GM19467 (cell line): Measurements from ENCODE around the gene CYP51A1.
"Not testable (repeated sequence)": the region's sequence is repeated elsewhere in the genome, so short reads cannot be mapped to it uniquely, and the experiment has no call there.

Experiments used
- ATAC-seq: cut with Tn5 transposase; IDR thresholded peaks from one replicate; pipeline ENCODE4 v1.9.1; 2021; ENCODE audit warnings: mild to moderate bottlenecking, moderate library complexity; ENCODE audit not compliant: unreplicated experiment

The CYP51A1 gene

GRCh38 chr7:92131764-92132330 lies 2.4 kb downstream of the CYP51A1 start:
- ATAC-seq = no peak

- ATAC-seq = no peak
These were observed 3.2 kb downstream of the CYP51A1 start for GRCh38 chr7:92131093-92131492.

GRCh38 chr7:92121681-92122080 lies 12.6 kb downstream of the CYP51A1 start:
- no peak for ATAC-seq

GRCh38 chr7:92119213-92119759 lies 15.0 kb downstream of the CYP51A1 start:
- ATAC-seq = no peak

- ATAC-seq = no peak
These were observed 17.3 kb downstream of the CYP51A1 start for GRCh38 chr7:92116949-92117348.

- ATAC-seq = no peak
These were observed 18.5 kb downstream of the CYP51A1 start for GRCh38 chr7:92115821-92116220.

- ATAC-seq = no peak
These were observed 23.4 kb downstream of the CYP51A1 start for GRCh38 chr7:92110857-92111256.

GRCh38 chr7:92108821-92109220 lies 25.5 kb downstream of the CYP51A1 start:
- no peak for ATAC-seq

- ATAC-seq = not testable (repeated sequence)
These were observed 31.4 kb downstream of the CYP51A1 start for GRCh38 chr7:92102862-92103261.

GRCh38 chr7:92100534-92100933 lies 33.7 kb downstream of the CYP51A1 start:
- no peak for ATAC-seq

- no peak for ATAC-seq
These were observed 38.9 kb downstream of the CYP51A1 start for GRCh38 chr7:92095380-92095779.

GRCh38 chr7:92092210-92092609 lies 42.1 kb downstream of the CYP51A1 start:
- ATAC-seq = no peak

GRCh38 chr7:92088266-92088665 lies 46.0 kb downstream of the CYP51A1 start:
- no peak for ATAC-seq

GRCh38 chr7:92083922-92084321 lies 50.4 kb downstream of the CYP51A1 start:
- ATAC-seq = not testable (repeated sequence)

GRCh38 chr7:92076509-92076908 lies 57.8 kb downstream of the CYP51A1 start:
- ATAC-seq = no peak

GRCh38 chr7:92075455-92076158 lies 58.7 kb downstream of the CYP51A1 start:
- ATAC-seq = peak; percentile 91

- no peak for ATAC-seq
These were observed 61.6 kb downstream of the CYP51A1 start for GRCh38 chr7:92072708-92073107.

GRCh38 chr7:92072121-92072520 lies 62.2 kb downstream of the CYP51A1 start:
- no peak for ATAC-seq

- no peak for ATAC-seq
These were observed 63.2 kb downstream of the CYP51A1 start for GRCh38 chr7:92071032-92071431.

- no peak for ATAC-seq
These were observed 69.7 kb downstream of the CYP51A1 start for GRCh38 chr7:92064438-92065029.
